Nephron (organoid): ENCODE results near the gene TMEM42.

Experiments
- H3K27ac Mint-ChIP-seq, 3 experiments: 2 replicates each; pipeline ENCODE4 v1.8.0; 2020; ENCODE audit warnings: mixed read lengths in 3 of 3, mild to moderate bottlenecking in 2 of 3, moderate library complexity in 1 of 3
- H3K27me3 Mint-ChIP-seq: 2 replicates; pipeline ENCODE4 v1.8.0; 2021; ENCODE audit warnings: low read depth, mild to moderate bottlenecking, moderate library complexity, mixed read lengths
- H3K36me3 Mint-ChIP-seq: 2 replicates; pipeline ENCODE4 v1.8.0; 2020; ENCODE audit warnings: low read depth, mixed read lengths
- H3K4me1 Mint-ChIP-seq: 2 replicates; pipeline ENCODE4 v1.8.0; 2020; ENCODE audit warnings: mixed read lengths
- H3K4me3 Mint-ChIP-seq, 3 experiments: 2 replicates each; pipeline ENCODE4 v1.8.0; 2020; ENCODE audit warnings: mild to moderate bottlenecking in 3 of 3, mixed read lengths in 3 of 3, moderate library complexity in 2 of 3
- H3K9me3 Mint-ChIP-seq: 2 replicates; pipeline ENCODE4 v1.8.0; 2020; ENCODE audit warnings: mixed read lengths
- TF ChIP-seq, protein P1 (sequence below), 3 experiments: fragments of 200-600 bp; sonication (generic); IDR thresholded peaks; one replicate each; pipeline ENCODE4 v1.5.0; 2021; ENCODE audit warnings: antibody characterized with exemption in 3 of 3; ENCODE audit not compliant: unreplicated experiment in 3 of 3

TMEM42 gene

DNA sequence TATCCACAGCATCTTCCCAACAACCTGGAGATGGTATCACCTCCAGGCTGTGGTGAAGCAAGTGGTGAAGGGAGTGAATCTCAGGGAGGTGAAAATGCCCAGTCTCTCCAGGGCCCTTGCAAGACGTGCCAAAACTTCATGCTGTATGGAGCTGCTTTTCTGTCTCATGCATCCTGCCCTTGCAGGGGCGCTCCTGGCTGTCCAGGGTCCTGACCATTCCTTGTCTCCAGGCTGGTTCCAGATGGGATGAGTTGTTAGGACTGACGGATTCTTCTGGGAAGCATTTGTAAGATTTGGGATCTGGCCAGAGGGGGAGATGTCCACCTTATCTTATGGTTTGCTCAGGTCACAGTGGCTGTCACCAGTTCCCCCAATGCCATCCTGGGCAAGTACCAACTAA, 28.5 kb downstream of the TMEM42 start:
- H3K27ac Mint-ChIP-seq: no peak overlapping the region
- H3K9me3 Mint-ChIP-seq: no peaks in the 10 kb centered on the region
- H3K36me3 Mint-ChIP-seq: no peaks in the 10 kb centered on the region
- H3K27me3 Mint-ChIP-seq: peaks cover 23% of the 10 kb centered on the region
- H3K4me1 Mint-ChIP-seq: no peaks in the 10 kb centered on the region
- TF ChIP-seq, protein P1, sequence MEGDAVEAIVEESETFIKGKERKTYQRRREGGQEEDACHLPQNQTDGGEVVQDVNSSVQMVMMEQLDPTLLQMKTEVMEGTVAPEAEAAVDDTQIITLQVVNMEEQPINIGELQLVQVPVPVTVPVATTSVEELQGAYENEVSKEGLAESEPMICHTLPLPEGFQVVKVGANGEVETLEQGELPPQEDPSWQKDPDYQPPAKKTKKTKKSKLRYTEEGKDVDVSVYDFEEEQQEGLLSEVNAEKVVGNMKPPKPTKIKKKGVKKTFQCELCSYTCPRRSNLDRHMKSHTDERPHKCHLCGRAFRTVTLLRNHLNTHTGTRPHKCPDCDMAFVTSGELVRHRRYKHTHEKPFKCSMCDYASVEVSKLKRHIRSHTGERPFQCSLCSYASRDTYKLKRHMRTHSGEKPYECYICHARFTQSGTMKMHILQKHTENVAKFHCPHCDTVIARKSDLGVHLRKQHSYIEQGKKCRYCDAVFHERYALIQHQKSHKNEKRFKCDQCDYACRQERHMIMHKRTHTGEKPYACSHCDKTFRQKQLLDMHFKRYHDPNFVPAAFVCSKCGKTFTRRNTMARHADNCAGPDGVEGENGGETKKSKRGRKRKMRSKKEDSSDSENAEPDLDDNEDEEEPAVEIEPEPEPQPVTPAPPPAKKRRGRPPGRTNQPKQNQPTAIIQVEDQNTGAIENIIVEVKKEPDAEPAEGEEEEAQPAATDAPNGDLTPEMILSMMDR (IDR thresholded peaks at IDR 0.05; ENCODE audit: unreplicated experiment in 3 of 3): no peak
- H3K4me3 Mint-ChIP-seq: no peak overlapping the region

DNA sequence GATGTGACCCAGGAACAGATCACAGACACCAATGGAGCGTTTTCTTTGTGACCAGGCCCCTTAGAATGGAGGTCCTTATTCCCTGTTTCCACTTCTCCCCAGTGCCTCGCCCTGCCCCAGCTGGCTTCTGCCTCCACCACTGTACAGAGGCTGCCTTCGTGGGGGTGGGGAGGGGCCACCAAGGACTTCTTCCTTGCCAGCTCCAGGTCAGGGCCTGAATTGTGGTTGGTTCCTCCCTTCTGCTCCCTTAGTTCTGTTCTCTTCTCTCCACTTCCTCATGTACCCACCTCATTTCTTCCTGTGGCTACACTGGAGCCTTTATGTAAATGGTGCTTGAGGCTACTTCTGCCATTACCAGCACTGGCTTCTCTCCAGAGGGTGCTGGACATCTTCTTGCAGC, 29.1 kb downstream of the TMEM42 start:
- H3K27ac Mint-ChIP-seq: no peak overlapping the region
- H3K4me3 Mint-ChIP-seq: no peak overlapping the region
- TF ChIP-seq, protein P1 (IDR thresholded peaks at IDR 0.05; ENCODE audit: unreplicated experiment in 3 of 3): no peak
- H3K4me1 Mint-ChIP-seq: no peaks in the 10 kb centered on the region
- no peaks in the 10 kb centered on the region for H3K9me3 Mint-ChIP-seq
- peaks cover 18% of the 10 kb centered on the region for H3K27me3 Mint-ChIP-seq
- no peaks in the 10 kb centered on the region for H3K36me3 Mint-ChIP-seq

- Mint-ChIP-seq H3K27ac (no peak overlapping the region), H3K4me1 (no peaks in the 10 kb centered on the region), H3K36me3 (no peaks in the 10 kb centered on the region), H3K4me3 (no peak overlapping the region), H3K9me3 (no peaks in the 10 kb centered on the region), H3K27me3 (peaks cover 13% of the 10 kb centered on the region)
- TF ChIP-seq, protein P1 (IDR thresholded peaks at IDR 0.05; ENCODE audit: unreplicated experiment in 3 of 3): no peak
These were observed 31.0 kb downstream of the TMEM42 start for GRCh38 chr3:44892689-44893088.

- H3K36me3 Mint-ChIP-seq: no peaks in the 10 kb centered on the region
- H3K9me3 Mint-ChIP-seq: no peaks in the 10 kb centered on the region
- H3K27me3 Mint-ChIP-seq: peaks cover 10% of the 10 kb centered on the region
- no peak overlapping the region for H3K4me3 Mint-ChIP-seq
- TF ChIP-seq, protein P1 (IDR thresholded peaks at IDR 0.05; ENCODE audit: unreplicated experiment in 3 of 3): no peak
- H3K4me1 Mint-ChIP-seq: no peaks in the 10 kb centered on the region
- H3K27ac Mint-ChIP-seq: no peak overlapping the region
These were observed 31.4 kb downstream of the TMEM42 start for GRCh38 chr3:44893097-44893496.

DNA sequence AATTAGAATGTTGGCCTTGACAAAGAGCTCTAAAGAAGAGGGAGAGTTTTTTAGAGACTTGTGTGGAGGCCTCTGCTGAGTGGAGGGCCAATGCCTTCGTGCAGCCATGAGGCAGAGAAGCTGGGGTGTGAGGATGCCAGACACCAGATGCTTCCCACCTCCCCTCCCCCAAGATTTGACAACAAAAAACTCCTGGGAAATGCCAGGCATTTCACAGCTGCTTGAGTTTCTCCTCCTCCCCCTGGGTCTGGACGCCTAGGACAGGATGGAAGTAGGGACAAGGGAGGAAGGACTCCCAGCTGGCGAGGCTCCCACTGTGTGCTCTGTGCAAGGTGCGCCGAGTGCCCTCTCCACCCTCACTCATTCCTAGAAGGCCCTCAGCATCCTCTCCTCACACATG, 32.8 kb downstream of the TMEM42 start:
- no peak overlapping the region for H3K4me3 Mint-ChIP-seq
- no peak overlapping the region for H3K27ac Mint-ChIP-seq
- TF ChIP-seq, protein P1 (IDR thresholded peaks at IDR 0.05; ENCODE audit: unreplicated experiment in 3 of 3): no peak

GRCh38 chr3:44896440-44896839, 34.7 kb downstream of the TMEM42 start:
- TF ChIP-seq, protein P1 (IDR thresholded peaks at IDR 0.05; ENCODE audit: unreplicated experiment in 3 of 3): no peak
- no peaks in the 10 kb centered on the region for H3K9me3 Mint-ChIP-seq
- no peak overlapping the region for H3K27ac Mint-ChIP-seq
- no peaks in the 10 kb centered on the region for H3K4me1 Mint-ChIP-seq
- peaks cover 23% of the 10 kb centered on the region for H3K27me3 Mint-ChIP-seq
- H3K4me3 Mint-ChIP-seq: no peak overlapping the region
- H3K36me3 Mint-ChIP-seq: no peaks in the 10 kb centered on the region

More for the DNA sequence above, 32.8 kb downstream of the TMEM42 start:
- Mint-ChIP-seq H3K9me3 (no peaks in the 10 kb centered on the region), H3K4me1 (no peaks in the 10 kb centered on the region), H3K27me3 (peaks cover 16% of the 10 kb centered on the region), H3K36me3 (no peaks in the 10 kb centered on the region)
